ENCODE measurements around the gene SPINK2.

GRCh38 chr4:56799161-56799759 lies 22.2 kb downstream of the SPINK2 start:
- TF ChIP-seq GATA3 (IDR thresholded peaks at IDR 0.05; ENCODE audit: low read depth, low read length) = no peak
- no peak for TF ChIP-seq GATA2 (IDR thresholded peaks at IDR 0.05; ENCODE audit: low read depth, low read length)
